Colon (tissue), 2 donors: ENCODE data around the gene TMOD3.
"Not testable (repeated sequence)": the region's sequence is repeated elsewhere in the genome, so short reads cannot be mapped to it uniquely, and the experiment has no call there.

Source experiments
- FAIRE-seq: peaks from 2 replicates; lab custom pipeline; 2012; peaks lifted over from hg19 to GRCh38; lab: Jason Lieb, UNC
- donor health status: control.
- donor health status: control.

TMOD3 gene

DNA sequence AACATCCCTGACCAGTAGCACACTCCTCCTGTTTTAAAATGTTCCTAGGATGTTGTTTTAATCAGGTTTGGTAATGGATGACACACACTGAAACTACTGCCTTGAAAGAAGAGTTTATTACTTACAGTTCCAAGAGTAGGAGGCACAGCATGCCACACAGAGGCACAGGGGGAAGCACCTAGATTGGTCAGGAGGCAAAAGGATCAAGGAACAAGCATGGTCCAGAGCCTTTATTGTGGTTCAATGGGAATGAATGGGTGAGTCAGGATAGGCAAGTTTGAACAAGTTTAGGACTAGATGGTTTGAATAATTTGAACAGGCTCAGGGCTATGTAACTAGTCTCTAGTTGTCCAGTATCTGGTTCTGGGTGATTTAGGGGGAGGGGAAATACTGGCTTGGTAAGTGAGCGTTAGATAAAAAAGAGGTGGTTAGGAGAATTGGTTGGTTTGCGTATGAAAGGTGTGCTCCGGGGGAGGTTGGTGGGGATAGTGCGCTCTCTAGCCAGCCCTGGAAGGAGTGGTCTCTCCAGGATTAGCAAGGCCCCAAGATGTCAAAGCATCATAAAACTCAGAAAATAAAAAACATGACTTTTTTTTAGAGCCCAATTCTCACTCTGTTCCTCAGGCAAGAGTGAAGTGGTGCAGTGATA lies 35.1 kb downstream of the TMOD3 start:
- FAIRE-seq = no peak

DNA sequence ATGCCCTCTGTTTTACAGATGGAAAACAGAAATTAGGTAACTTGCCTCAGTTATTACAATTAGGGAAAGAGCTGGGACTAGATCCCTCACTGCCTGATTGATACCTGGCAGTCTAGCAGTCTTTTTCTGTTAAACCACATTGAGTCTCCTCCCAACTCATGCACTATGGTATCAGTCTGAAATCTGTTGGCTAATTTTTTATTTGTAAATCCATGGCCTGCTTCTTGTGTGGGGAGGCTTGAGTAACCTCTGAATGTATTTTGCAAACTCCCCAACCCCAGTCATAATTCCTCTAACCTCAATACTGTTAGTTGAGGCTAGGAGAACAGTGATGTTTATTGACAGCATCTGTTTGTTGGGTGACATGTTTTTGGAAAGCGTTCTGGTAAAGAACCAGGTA lies 35.9 kb downstream of the TMOD3 start:
- no peak for FAIRE-seq

DNA sequence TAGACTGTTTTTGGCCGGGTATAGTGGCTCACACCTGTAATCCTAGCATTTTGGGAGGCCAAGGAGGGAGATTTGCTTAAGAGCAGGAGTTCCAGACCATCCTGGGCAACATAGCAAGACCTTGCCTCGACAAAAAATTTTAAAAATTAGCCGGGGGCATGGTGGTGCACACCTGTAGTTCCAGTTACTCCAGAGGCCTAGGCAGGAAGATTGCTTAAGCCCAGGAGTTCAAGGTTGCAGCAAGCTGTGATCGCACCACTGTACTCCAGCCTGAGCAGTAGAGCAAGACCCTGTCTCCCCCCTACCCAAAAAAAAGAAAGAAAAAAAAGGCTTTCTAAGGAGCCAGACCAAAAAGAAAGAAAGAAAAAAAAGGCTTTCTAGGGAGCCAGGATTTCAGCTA lies 36.7 kb downstream of the TMOD3 start:
- no peak for FAIRE-seq

DNA sequence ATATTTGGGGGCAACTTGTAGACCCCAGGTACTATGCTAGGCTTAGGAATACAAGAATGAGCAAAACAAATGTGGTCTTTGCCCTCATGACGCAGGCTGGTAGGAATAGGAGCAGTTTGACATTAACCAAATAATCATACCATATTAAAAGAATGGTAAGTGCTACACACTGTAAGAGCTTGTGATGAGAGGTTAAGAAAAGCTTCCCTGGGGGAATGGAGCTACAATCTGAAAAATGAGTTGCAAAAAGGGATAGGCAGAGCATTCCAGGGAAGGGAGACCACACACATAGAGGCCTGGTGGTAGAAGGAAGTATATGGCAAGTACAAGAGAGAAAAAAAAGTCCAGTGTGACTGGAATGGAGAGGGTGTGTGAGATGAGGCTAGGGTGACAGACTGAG lies 37.3 kb downstream of the TMOD3 start:
- FAIRE-seq = no peak

DNA sequence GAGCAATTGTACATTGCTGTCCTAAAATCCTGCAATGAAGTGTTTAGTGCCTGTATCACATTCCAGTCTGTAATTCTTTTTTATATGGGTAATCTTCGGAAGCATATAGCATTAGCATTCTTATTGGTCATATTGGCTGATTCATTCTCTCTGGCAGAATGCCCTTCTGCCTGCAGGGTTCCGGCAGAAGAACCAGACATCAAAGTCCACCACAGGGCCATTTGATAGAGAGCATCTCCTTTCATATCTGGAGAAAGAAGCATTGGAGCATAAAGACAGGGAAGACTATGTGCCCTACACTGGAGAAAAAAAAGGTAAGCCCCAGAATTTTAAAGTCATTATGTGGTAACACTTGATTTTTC lies 39.6 kb downstream of the TMOD3 start:
- FAIRE-seq = no peak

DNA sequence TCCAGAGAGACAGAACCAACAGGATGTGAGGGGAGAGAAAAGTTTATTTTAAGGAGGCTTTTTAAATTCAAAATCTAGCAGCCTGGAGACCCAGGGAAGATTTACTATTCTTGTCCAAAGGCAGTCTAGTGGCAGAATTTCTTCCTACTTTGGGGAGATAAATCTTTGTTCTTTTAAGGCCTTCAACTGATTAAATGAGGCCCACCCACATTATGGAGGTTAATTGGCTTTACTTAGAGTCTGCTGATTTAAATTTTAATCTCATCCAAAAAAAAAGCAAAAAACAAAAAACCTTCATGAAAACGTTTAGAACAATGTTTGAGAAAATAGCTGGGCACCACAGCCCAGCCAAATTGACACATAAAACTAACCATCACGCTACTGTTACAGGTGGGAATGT lies 41.3 kb downstream of the TMOD3 start:
- no peak for FAIRE-seq

DNA sequence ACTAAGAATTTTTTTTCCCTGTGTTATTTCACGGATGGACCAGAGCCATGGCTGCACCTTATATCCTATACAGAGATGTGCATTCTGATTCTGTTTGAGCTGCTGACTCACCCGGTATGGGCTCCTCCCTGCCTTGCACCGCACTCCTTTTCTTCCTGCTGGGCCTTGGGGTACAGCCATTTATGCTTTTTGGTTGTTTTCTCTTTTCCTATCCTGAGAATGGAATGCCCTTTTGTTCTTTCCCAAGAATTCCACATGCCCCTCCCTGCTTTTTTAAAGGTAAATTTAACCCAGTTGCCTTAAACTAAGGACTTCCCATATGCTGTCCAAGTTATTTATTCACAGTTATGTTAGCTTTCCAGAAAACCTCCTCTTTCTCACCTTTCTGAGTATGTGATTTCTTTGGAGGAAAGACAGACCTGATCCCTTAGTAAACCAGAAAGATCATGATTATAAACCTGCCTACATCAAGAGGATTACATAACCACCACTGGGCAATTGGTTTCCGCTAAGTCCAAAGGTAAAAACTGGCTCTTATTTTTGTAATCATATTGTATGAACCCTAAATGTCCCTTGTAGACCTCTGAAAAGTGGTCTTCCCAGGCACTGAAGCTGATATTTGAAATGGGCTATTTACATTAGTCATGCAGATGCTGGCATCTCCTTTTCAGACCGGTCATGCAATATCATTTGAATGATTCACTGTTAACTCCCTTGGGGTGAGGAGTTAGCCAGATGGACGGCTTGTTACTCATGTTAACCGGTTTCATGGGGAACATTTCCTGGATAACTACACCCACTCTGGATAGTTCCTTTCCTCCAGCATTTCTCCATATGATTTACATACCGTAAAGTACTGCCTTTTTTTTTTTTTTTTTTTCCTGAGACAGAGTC lies 45.5 kb downstream of the TMOD3 start:
- FAIRE-seq = no peak

DNA sequence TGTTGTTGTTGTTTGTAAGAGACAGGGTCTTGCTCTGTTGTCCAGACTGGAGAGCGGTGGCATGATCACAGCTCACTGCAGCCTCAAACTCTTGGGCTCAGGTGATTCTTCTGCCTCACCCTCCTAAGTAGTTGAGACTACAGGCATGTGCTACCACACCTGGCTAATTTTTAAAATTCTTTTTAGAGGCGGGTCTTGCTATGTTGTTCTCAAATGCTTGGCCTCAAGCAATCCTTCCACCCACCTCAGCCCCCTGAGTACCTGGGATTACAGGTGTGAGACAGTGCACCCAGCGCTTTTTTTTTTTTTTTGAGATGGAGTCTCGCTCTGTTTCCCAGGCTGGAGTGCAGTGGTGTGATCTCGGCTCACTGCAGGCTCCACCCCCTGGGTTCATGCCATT lies 46.7 kb downstream of the TMOD3 start:
- no peak for FAIRE-seq

DNA sequence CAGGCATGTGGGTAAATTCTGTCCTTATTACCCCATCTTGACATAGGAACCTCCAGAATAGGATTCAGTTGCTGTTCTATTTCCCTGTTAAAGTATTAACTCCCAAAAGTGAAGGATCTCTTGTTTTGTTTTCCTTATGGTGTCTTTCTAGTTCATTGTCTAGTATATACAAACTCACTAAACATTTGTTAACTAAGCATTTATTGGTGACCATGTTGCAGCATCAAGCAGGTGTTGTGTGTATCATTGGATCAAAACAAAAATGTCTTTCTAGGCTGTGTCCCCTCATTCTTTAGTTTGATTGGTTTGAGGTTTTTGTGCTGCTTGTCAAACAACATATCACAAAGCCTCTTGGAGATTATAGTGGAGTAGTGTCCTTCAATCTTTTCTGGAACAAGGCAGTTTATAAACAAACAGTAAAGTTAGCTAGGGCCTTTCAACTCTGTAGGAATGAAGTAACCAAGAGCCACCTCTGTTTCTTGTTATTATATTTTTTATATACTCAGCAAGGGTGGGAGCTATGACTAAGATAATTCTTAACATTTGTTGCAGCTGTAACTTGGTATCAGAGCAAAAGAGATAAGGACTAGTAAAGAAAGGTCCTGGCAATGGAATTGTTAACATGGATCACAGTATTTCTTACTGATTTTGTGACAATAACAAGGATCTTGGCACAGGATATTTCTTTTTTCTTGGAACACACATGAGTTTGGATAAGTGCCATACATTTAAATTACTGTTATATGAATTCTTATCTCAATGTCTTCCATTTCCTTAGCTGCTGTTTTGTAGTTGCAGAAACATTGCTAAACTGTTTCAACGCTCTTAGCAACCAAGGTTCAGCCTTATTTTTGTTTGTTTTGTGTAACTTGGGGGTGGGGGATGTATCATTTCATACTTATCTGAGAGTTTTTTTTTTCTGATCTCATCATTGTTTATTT lies 49.3 kb downstream of the TMOD3 start:
- FAIRE-seq = peak; percentile 82

DNA sequence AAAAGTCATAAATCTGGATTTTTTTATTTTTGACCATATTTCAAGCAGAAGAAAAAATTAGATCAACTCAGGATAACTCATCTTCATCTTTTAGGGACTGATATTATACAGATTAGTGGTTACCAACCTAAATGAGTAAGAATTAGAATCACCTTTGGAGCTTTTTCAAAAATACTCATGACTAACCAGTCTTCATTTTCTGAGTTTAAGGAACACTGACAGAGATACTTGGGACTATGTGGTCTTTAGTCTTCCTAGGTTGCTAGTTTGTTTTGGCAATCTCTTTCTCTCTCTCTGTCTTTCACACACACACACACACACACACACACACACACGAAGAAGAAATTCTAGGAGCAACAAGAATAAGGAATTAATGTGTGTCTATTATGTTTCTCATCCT lies 50.1 kb downstream of the TMOD3 start:
- no peak for FAIRE-seq

DNA sequence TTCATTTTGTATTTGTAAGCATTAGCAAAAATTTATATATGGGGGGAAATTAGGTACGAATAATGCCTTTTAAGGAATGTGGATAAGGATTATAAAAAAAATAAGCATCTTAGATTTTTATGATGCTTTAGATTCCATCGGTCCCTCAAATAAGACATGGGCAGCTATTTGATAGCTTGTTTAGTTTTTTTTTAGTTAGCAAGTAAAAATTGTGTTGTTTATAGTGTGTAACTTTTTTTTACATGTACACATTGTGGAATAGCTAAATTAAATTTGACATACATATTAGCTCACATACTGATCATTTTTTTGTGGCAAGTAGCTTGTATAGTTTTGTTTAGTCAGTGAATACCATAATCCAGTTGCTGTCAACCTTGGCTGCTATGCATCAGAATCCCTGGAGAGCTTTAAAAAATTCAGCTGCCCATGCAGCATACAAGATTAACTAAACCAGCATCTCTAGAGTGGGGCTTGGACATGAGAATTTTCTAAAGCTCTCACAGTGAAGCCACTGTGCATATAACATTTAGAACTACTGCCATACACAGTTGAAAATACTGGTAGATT lies 53.9 kb downstream of the TMOD3 start:
- FAIRE-seq = no peak

DNA sequence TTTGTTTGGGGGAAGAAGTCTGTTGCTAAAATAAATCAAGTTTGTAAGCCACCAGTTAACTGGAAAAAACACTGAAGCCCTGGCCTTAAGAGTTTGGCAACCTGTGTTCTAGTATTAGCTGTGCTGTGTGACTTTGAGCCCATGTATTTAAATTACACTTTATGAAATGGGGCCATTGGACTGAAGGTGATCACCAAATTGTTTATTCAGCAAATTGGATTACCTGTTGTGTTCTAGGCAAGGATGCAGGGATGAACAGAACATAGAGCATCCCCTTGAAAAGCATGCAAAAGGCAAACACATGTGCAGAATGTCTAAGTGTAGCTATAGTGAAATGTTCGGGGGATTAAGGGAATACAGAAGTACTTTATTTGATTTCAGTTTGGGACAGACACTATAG lies 54.6 kb downstream of the TMOD3 start:
- no peak for FAIRE-seq

DNA sequence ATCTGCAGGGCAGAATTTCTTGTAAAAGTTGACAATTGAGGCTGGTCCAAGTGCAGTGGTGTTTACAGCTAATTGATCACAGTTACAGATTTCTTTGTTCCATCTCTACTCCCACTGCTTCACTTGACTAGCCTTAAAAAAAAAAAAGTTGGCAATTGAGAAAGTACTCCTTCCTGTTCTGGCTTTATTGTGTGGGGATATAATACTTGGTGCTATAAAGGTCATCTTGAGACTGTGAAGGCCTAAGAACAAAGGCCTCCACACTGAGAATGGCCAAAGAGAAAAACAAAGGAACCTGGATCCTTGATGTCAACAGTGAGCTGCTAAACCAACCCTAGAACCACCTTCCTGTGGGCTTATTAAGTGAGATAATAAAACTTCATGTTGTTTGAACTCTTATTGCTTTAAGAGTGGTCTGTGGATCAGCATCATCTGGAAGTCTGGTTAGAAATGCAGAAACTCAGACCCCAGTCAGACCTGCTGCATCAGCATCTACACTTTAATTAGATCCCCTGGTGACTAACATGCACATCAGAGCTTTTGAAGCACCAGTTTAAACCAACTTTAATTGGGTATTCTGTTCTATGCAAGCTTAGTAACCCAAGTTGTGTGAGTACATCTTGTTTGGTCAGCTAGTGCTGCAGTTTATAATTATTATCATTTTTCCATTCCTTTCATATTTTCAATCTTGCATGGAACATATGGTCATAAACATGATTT lies 55.2 kb downstream of the TMOD3 start:
- no peak for FAIRE-seq

DNA sequence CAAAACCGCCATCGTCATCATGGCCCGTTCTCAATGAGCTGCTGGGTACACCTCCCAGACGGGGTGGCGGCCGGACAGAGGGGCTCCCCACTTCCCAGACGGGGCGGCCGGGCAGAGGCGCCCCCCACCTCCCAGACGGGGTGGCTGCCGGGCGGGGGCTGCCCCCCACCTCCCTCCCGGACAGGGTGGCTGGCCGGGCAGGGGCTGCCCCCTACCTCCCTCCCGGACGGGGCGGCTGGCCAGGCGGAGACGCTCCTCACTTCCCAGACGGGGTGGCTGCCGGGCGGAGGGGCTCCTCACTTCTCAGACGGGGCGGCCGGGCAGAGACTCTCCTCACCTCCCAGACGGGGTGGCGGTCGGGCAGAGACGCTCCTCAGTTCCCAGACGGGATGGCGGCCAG lies 56.3 kb downstream of the TMOD3 start:
- FAIRE-seq = not testable (repeated sequence)

DNA sequence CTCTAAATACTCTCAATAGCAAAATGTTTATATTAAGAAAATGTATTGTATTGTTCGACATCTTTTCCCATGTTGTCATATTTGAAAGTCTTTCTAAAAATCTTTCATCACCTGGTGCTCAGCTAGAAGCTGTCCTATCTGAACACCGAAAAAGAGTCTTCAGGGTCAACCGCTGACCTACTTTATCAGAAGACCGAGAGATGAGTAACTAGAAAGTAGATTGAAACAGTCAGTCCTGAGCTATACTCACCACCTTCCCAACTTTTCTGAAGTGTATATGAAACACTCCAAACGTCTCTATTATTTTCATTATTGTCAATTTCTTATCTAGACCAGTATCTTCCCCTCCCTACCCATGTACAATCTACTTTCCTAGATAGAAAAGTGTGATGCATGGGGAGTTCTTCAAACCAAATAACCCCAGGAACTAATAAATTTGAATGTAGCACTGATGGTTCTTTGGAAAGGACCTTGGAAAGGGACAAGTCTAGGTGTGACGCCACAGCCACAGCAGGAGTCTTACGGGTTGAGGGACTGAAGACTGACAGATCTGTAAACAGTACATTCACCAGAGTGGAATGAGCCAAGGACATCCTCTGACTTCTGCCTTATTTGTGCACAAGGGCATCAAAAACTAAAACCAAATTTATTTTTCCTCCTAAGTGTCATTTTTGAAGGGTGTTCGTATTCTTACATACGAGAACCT lies 58.6 kb downstream of the TMOD3 start:
- no peak for FAIRE-seq

DNA sequence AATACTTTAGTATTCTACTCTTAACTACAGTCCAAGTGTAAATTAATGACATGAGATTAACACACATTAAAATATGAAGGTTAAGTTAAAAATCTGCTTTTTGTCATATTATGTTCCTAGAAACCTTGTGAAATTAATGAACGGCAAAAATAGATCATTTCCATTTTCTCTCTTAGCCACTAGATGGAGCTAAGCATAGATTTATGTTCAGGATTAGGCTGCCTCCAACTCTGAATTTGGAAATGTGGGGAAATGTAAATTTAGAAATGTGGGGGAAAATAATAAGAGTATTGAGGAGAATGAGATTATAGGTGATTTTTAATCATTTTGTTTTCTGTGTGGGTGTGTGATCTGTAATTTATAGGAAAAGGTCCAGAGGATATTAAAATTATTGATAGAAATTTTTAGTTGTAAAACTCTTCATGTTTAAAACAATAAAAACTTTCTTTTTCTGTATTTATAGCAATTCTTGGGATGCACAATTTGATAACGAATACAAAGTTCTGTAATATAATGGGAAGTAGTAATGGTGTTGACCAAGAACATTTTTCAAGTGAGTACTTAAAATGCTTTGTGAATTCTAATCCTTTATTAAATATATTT lies 59.2 kb downstream of the TMOD3 start:
- no peak for FAIRE-seq

DNA sequence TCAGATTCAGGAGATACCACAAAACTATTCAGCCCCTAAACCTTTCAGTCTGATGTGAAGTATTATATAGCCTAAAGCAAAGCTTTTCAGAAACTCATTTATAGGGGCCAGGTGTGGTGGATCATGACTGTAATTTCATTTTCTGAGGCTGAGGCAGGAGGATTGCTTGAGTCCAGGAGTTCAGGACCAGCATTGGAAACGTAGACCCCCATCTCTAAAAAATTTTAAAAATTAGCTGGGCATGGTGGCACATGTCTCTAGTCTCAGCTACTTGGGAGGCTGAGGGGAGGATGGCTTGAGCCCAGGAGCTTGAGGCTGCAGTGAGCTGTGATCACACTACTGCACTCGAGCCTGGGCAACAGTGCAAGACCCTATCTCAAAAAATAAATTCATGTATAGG lies 60.0 kb downstream of the TMOD3 start:
- no peak for FAIRE-seq

DNA sequence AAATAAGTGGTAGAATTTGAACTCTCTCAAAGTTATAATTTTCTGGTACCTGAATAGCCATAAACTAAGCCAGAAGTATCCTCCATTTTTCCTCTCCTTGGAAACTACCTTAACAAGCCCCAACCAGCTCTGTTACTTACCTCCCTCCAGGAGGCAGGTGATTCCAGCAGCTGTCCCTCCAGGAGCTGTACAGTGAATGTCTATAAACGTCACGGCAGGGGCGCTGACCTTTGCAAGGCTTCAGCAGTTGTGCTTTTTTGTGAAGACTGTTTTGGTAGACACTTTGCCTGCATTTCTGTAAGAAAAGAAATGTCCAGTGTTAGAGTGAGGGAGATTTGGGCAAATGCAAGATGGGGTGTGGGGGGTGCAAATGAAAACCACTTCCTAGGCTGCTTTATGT lies 75.0 kb downstream of the TMOD3 start:
- no peak for FAIRE-seq

DNA sequence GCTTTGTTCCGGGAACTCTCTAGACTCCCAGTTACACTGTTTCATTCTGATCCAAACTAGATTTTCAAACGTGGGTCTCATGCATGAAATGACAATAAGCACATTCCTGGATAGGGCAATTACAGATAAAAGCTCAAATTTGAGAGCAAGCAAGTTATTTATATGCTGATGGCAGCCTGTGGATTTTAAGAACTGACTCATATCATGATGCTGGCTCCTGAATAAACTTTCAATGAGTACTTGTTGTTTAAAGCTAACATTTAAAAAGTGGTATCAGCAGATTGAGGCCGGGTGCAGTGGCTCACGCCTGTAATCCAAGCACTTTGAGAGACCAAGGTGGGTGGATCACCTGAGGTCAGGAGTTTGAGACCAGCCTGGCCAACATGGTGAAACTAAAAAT lies 75.5 kb downstream of the TMOD3 start:
- no peak for FAIRE-seq

DNA sequence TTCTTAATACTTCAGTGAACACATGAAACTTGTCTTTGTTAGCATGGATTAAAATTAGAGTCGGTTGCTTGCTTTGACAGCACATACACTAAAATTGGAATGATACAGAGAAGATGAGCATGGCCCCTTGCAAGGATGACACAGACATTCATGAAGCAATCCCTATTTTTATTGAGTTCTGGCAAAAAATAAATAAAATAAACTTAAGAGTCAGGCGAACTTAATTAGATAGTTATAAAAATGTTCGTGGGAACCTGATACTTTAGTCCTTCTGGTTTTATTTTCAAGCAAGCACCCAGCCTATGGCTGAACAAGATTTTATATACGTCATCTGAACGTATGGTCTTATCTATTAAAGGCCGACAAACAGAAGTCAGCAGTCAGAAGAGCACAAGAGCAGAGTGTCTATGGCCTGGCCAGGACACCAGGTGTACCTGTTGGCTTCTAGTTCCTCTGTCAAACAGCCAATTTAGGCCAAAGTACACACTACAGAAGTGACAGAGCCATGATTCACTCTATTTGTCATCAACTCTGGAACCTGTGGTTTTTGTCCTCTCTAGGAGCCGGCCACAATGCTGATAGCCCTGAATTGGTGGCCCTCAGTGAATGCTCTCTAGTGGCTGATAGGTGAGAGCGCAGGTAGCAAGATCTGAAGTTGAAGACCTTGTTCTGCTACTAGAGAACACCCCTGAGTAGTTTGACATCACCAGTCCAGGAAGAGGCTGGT lies 77.8 kb downstream of the TMOD3 start:
- FAIRE-seq = no peak
